SK-N-SH (cell line): ENCODE data around the gene RNF11. TPM values are rescaled to one million over a fixed set of nuclear protein-coding genes. Genes with fewer than 3 reads are reported as not detected.

ENCODE experiments used
- CTCF ChIA-PET: fragments of 300-600, 350-600 bp; formaldehyde crosslinking; extraction: SDS; loops from one replicate; lab custom pipeline; 2021; lab: Yijun Ruan, JAX
- POLR2A ChIA-PET: fragments of 350-600 bp; sonication (Branson Sonifier 250); formaldehyde crosslinking; extraction: SDS; loops from one replicate; lab custom pipeline; 2020; ENCODE audit warnings: antibody characterized with exemption, inconsistent platforms; lab: Yijun Ruan, JAX
- DNase-seq: peaks from one replicate; pipeline ENCODE4 v3.0.0; 2012
- H2AFZ ChIP-seq: fragments of 200-600 bp; sonication (generic); 2 replicates; pipeline ENCODE4 v1.8.1; 2016; ENCODE audit warnings: antibody characterized with exemption, mild to moderate bottlenecking, low read depth
- H3F3A ChIP-seq: fragments of 200-600 bp; sonication (generic); replicated peaks from 2 replicates; pipeline ENCODE3; 2016; ENCODE audit warnings: antibody characterized with exemption, mild to moderate bottlenecking; ENCODE audit not compliant: insufficient read depth
- H3K27ac ChIP-seq, 2 experiments: fragments of 200-500 bp in 1 of 2; fragments of 200-600 bp in 1 of 2; sonication (Bioruptor generic) in 1 of 2; sonication (generic), shearing (Covaris generic) in 1 of 2; 2 replicates each; pipeline versions ENCODE4 v1.5.1 to v1.6.1; 2014 to 2016; ENCODE audit warnings: low read depth in 2 of 2, inconsistent platforms in 1 of 2, low read length in 1 of 2, mild to moderate bottlenecking in 1 of 2, mixed read lengths in 1 of 2
- H3K27me3 ChIP-seq: fragments of 200-600 bp; sonication (generic), shearing (Covaris generic); 2 replicates; pipeline ENCODE4 v1.6.1; 2016; ENCODE audit warnings: mixed run types; ENCODE audit not compliant: insufficient read depth
- H3K36me3 ChIP-seq, 2 experiments: fragments of 200-500 bp in 1 of 2; fragments of 200-600 bp in 1 of 2; sonication (Bioruptor generic) in 1 of 2; sonication (generic) in 1 of 2; replicated peaks in 1 of 2; 2 replicates each; pipeline versions ENCODE3 to v1.5.1; 2014 to 2016; ENCODE audit warnings: low read length in 1 of 2, mild to moderate bottlenecking in 1 of 2; ENCODE audit not compliant: insufficient read depth in 2 of 2, control insufficient read depth in 1 of 2
- H3K4me1 ChIP-seq, 2 experiments: fragments of 200-500 bp in 1 of 2; fragments of 200-600 bp in 1 of 2; sonication (Bioruptor generic) in 1 of 2; sonication (generic), shearing (Covaris generic) in 1 of 2; 2 replicates each; pipeline versions ENCODE4 v1.5.1 to v1.6.1; 2014 to 2016; ENCODE audit warnings: low read depth in 1 of 2, low read length in 1 of 2, mixed run types in 1 of 2; ENCODE audit not compliant: insufficient read depth in 2 of 2, control insufficient read depth in 1 of 2
- H3K4me2 ChIP-seq: fragments of 200-600 bp; sonication (generic), shearing (Covaris generic); 2 replicates; pipeline ENCODE4 v1.6.1; 2017; ENCODE audit warnings: mixed run types
- H3K4me3 ChIP-seq, 2 experiments: fragments of 200-500 bp in 1 of 2; fragments of 200-600 bp in 1 of 2; sonication (Bioruptor generic) in 1 of 2; sonication (generic), shearing (Covaris generic) in 1 of 2; 2 replicates each; pipeline versions ENCODE4 v1.5.1 to v1.8.1; 2014 to 2016; ENCODE audit warnings: low read depth in 2 of 2, inconsistent platforms in 1 of 2, low read length in 1 of 2, mild to moderate bottlenecking in 1 of 2, mixed read lengths in 1 of 2, moderate library complexity in 1 of 2
- H3K79me2 ChIP-seq: fragments of 200-600 bp; sonication (generic); 2 replicates; pipeline ENCODE4 v1.8.1; 2017; ENCODE audit warnings: mild to moderate bottlenecking; ENCODE audit not compliant: insufficient read depth
- H3K9ac ChIP-seq: fragments of 200-600 bp; sonication (generic); 2 replicates; pipeline ENCODE4 v1.6.1; 2017; ENCODE audit warnings: mixed run types
- H3K9me2 ChIP-seq: fragments of 200-600 bp; sonication (generic); 2 replicates; pipeline ENCODE4 v1.6.1; 2017; ENCODE audit warnings: mixed run types
- H3K9me3 ChIP-seq: fragments of 200-600 bp; sonication (generic); 2 replicates; pipeline ENCODE4 v1.6.1; 2017; ENCODE audit warnings: mixed run types, mild to moderate bottlenecking, moderate library complexity
- H4K20me1 ChIP-seq: fragments of 200-600 bp; sonication (generic); 2 replicates; pipeline ENCODE4 v1.6.1; 2017; ENCODE audit warnings: mild to moderate bottlenecking, mixed run types; ENCODE audit not compliant: insufficient read depth
- ELF1 ChIP-seq: IDR thresholded peaks from 2 replicates; pipeline ENCODE4 v1.4.0; 2012
- EP300 ChIP-seq, 2 experiments: IDR thresholded peaks; 2 replicates each; pipeline versions ENCODE4 v1.4.0 to v1.6.1; 2012; ENCODE audit warnings: borderline replicate concordance in 1 of 2, low read depth in 1 of 2, low read length in 1 of 2
- EZH2phosphoT487 ChIP-seq: fragments of 200-600 bp; sonication (generic); IDR thresholded peaks from 2 replicates; pipeline ENCODE4 v1.6.1; 2017; ENCODE audit warnings: low read depth, mixed run types, mild to moderate bottlenecking, antibody characterized with exemption, moderate library complexity, borderline replicate concordance
- FOSL2 ChIP-seq: IDR thresholded peaks from 2 replicates; pipeline ENCODE4 v1.4.0; 2012; ENCODE audit warnings: low read depth, mild to moderate bottlenecking, moderate library complexity, borderline replicate concordance
- FOXJ3 ChIP-seq: sonication (generic); formaldehyde crosslinking; IDR thresholded peaks from 2 replicates; pipeline ENCODE4 v1.5.1; 2020; ENCODE audit warnings: mild to moderate bottlenecking, missing genetic modification reagents
- GABPA ChIP-seq: IDR thresholded peaks from 2 replicates; pipeline ENCODE4 v1.4.0; 2012; ENCODE audit warnings: low read depth, mild to moderate bottlenecking
- MXI1 ChIP-seq: IDR thresholded peaks from 2 replicates; pipeline ENCODE4 v1.6.1; 2012; ENCODE audit warnings: mild to moderate bottlenecking, low read depth, low read length, improper control_type of control experiment
- NRF1 ChIP-seq: IDR thresholded peaks from 2 replicates; pipeline ENCODE4 v1.6.1; 2012; ENCODE audit warnings: low read depth, mild to moderate bottlenecking, low read length
- RCOR1 ChIP-seq: fragments of 150-350 bp; IDR thresholded peaks from 2 replicates; pipeline ENCODE4 v1.6.1; 2017; ENCODE audit warnings: antibody characterized with exemption, low read length
- SIN3A ChIP-seq: IDR thresholded peaks from 2 replicates; pipeline ENCODE4 v1.6.1; 2012; ENCODE audit warnings: low read depth, mild to moderate bottlenecking, low read length, moderate library complexity, borderline replicate concordance
- TAF1 ChIP-seq: IDR thresholded peaks from 2 replicates; pipeline ENCODE4 v1.6.1; 2012; ENCODE audit warnings: low read depth, mild to moderate bottlenecking, low read length, moderate library complexity, borderline replicate concordance
- TCF12 ChIP-seq: IDR thresholded peaks from 2 replicates; pipeline ENCODE4 v1.4.0; 2012
- YY1 ChIP-seq: IDR thresholded peaks from 2 replicates; pipeline ENCODE4 v1.4.0; 2012; ENCODE audit warnings: low read depth, mild to moderate bottlenecking
- WGBS: methylation state at CpG from one replicate; pipeline ENCODE4 v1.1.6; 2017; ENCODE audit warnings: low lambda C conversion rate; 5-methylcytosine and 5-hydroxymethylcytosine counted together
- polyA plus RNA-seq, 3 experiments: library from polyadenylated mRNA; depleted of rRNA; stranded (reverse); fragments of >200 nt; gene quantifications; 2 replicates each; pipeline ENCODE4 v1.2.3, GENCODE V29; 2012
- TF ChIP-seq, protein P1 (sequence below): IDR thresholded peaks from 2 replicates; pipeline ENCODE4; 2012
- TF ChIP-seq, protein P2 (sequence below): IDR thresholded peaks from 2 replicates; pipeline ENCODE4 v1.4.0; 2012; ENCODE audit warnings: low read depth
- TF ChIP-seq, protein P3 (sequence below): fragments of 200-600 bp; sonication (generic); IDR thresholded peaks from 2 replicates; pipeline ENCODE4 v1.6.1; 2017; ENCODE audit warnings: antibody characterized with exemption, mild to moderate bottlenecking, moderate library complexity
- TF ChIP-seq, protein P4 (sequence below): IDR thresholded peaks from 2 replicates; pipeline ENCODE4 v1.4.0; 2012; ENCODE audit warnings: low read depth, borderline replicate concordance

RNF11 gene
- polyA plus RNA-seq, 1 of the 3 experiments (the other 2 are of a cell fraction) = 62.5 TPM

DNA sequence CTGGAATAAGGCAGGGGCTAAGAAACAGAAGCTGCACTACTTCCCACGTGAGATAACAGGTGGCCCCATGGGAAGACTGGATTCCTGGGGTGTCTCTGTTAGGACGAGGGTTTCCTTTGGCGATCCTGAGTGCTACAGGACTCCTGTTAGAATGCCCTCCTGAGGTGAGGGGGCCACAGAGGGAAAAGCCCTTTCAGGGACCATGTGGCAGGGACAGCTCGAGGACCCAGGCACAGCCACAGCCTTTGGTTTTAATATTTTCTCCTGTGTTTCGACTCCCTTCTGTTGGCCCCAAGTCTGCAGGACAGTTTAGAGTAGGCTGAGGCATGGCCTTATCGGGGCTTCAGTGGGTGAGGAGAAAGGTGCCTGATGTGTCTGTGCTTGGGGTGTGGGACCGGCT is 81.7 kb downstream of the RNF11 start:
- CTCF ChIA-PET = interaction anchor here (0.7 kb wide), 1 partner anchor 21 kb away, joined by 3 read pairs; no protein-coding TSS in a partner anchor

DNA sequence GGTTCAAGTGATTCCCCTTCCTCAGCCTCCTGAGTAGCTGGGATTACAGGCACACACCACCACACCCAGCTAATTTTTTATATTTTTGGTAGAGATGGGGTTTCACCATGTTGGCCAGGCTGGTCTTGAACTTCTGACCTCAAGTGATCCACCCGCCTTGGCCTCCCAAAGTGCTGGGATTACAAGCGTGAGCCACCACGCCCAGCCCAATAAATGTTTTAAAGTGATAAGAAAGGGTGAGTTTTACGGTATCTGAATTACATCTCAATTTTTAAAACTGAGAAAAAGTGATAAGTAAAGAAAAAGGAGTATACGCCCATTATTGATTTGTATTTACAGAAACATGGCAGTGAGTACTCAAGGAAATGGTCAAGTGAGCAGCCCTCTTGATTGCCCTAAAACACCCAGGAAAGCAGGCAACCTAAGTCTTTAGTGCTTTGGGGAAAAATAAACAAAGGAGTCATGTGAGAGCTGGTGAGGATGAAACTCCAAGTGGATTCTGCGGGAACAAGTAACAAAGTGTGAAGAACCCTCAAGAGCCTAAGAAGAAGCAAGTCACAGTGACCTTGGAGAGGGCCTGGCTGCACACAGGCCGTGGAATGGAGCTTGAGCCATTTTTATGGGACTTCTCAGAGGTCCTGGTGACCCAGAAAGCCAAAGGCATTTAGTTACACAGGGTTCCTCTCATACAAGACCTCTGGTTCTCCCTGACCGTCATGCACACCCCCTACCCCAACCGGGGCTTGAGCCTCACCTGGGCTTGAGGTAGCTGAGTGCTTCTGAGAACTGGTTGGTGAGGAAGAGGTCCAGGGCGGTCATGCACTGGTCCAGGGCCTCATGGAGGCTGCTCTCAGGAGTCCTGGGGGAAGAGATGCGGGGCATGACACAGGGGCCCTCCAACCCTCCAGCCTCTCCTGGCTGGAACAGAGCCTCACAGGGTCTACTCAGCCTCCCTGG is 85.2 kb downstream of the RNF11 start:
- Histone ChIP-seq H3K36me3 (no peaks in the 10 kb centered on the region), H3K27me3 (no peaks in the 10 kb centered on the region), H3K27ac (no peak overlapping the region), H3K9me3 (no peaks in the 10 kb centered on the region), H3K9ac (no peak overlapping the region), H3K79me2 (no peaks in the 10 kb centered on the region), H3K4me2 (no peak overlapping the region), H4K20me1 (no peaks in the 10 kb centered on the region), H3K4me1 (peaks cover 0 to 7% of the 10 kb centered on the region in 2 experiments; a peak in 1 of 4 replicates), H3K4me3 (no peak overlapping the region), H3F3A (peaks cover 6% of the 10 kb centered on the region), H2AFZ (no peak overlapping the region), H3K9me2 (no peaks in the 10 kb centered on the region)
- TF ChIP-seq NRF1 (no peak), SIN3A (no peak), FOSL2 (no peak), GABPA (no peak), TAF1 (no peak), YY1 (no peak), TCF12 (no peak), MXI1 (no peak)
- POLR2A ChIA-PET = no interaction called here
- CTCF ChIA-PET = interaction anchor here (0.7 to 1.2 kb wide), 3 partner anchors 24 to 132 kb away, joined by 3 to 5 read pairs (median 4); no protein-coding TSS in a partner anchor
- no peak for DNase-seq
- WGBS = 88% methylated on average over 7 of the region's 11 CpGs

More for the DNA sequence above, 81.7 kb downstream of the RNF11 start:
- Histone ChIP-seq H3K4me2 (no peak overlapping the region), H3K36me3 (no peaks in the 10 kb centered on the region), H3F3A (peaks cover 6% of the 10 kb centered on the region), H3K27me3 (no peaks in the 10 kb centered on the region), H4K20me1 (no peaks in the 10 kb centered on the region), H3K9ac (no peak overlapping the region), H3K27ac (no peak overlapping the region), H2AFZ (no peak overlapping the region), H3K79me2 (no peaks in the 10 kb centered on the region), H3K9me2 (no peaks in the 10 kb centered on the region), H3K9me3 (no peaks in the 10 kb centered on the region), H3K4me1 (peaks cover 0 to 10% of the 10 kb centered on the region in 2 experiments; a peak in 3 of 4 replicates), H3K4me3 (no peak overlapping the region)
- POLR2A ChIA-PET = interaction anchor here (0.6 kb wide), 1 partner anchor 13 kb away, joined by 3 read pairs; no protein-coding TSS in a partner anchor
- DNase-seq = no peak
- WGBS = 87% methylated on average over 6 of the region's 7 CpGs
- no peak for TF ChIP-seq NRF1

DNA sequence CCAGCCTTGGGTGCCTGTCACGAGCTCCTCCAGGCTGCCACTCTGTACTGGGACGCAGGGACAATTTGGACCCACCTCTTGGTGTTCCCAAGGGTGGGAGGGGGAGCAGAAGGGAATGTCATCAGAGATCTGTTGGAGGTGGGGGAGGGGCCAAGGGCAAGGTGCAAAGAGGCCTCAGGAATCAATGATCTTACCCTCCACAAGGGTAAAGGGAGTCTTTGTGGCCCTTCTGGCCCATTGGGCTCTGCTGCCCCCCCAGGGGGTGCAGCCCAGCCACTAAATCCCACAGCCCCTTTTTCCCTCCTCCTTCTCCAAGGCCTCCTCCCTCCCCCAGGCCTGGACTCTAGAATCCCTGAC is 85.8 kb downstream of the RNF11 start:
- H3K4me3 ChIP-seq = no peak overlapping the region
- POLR2A ChIA-PET = no interaction called here
- TF ChIP-seq EZH2phosphoT487 = no peak
- TF ChIP-seq, protein P1, sequence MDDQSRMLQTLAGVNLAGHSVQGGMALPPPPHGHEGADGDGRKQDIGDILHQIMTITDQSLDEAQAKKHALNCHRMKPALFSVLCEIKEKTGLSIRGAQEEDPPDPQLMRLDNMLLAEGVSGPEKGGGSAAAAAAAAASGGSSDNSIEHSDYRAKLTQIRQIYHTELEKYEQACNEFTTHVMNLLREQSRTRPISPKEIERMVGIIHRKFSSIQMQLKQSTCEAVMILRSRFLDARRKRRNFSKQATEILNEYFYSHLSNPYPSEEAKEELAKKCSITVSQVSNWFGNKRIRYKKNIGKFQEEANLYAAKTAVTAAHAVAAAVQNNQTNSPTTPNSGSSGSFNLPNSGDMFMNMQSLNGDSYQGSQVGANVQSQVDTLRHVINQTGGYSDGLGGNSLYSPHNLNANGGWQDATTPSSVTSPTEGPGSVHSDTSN = no peak
- no peak for TF ChIP-seq TCF12
- TF ChIP-seq, protein P2, sequence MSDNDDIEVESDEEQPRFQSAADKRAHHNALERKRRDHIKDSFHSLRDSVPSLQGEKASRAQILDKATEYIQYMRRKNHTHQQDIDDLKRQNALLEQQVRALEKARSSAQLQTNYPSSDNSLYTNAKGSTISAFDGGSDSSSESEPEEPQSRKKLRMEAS = no peak
- TF ChIP-seq YY1 = no peak
- TF ChIP-seq, protein P3, sequence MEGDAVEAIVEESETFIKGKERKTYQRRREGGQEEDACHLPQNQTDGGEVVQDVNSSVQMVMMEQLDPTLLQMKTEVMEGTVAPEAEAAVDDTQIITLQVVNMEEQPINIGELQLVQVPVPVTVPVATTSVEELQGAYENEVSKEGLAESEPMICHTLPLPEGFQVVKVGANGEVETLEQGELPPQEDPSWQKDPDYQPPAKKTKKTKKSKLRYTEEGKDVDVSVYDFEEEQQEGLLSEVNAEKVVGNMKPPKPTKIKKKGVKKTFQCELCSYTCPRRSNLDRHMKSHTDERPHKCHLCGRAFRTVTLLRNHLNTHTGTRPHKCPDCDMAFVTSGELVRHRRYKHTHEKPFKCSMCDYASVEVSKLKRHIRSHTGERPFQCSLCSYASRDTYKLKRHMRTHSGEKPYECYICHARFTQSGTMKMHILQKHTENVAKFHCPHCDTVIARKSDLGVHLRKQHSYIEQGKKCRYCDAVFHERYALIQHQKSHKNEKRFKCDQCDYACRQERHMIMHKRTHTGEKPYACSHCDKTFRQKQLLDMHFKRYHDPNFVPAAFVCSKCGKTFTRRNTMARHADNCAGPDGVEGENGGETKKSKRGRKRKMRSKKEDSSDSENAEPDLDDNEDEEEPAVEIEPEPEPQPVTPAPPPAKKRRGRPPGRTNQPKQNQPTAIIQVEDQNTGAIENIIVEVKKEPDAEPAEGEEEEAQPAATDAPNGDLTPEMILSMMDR = no peak
- no peak for TF ChIP-seq ELF1
- no peak for TF ChIP-seq RCOR1
- TF ChIP-seq MXI1 = no peak
- TF ChIP-seq, protein P4, sequence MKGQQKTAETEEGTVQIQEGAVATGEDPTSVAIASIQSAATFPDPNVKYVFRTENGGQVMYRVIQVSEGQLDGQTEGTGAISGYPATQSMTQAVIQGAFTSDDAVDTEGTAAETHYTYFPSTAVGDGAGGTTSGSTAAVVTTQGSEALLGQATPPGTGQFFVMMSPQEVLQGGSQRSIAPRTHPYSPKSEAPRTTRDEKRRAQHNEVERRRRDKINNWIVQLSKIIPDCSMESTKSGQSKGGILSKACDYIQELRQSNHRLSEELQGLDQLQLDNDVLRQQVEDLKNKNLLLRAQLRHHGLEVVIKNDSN = no peak
- no peak for TF ChIP-seq EP300 (IDR thresholded peaks at IDR 0.05; ENCODE audit: borderline replicate concordance in 1 of 2, low read depth in 1 of 2, low read length in 1 of 2)
- TF ChIP-seq FOXJ3 (CRISPR knock-in tag) = no peak
- no peak for TF ChIP-seq GABPA

More for the DNA sequence above, 85.8 kb downstream of the RNF11 start:
- H3K79me2 ChIP-seq = no peaks in the 10 kb centered on the region
- H4K20me1 ChIP-seq = no peaks in the 10 kb centered on the region
- no peak for DNase-seq
- no peak overlapping the region for H3K27ac ChIP-seq
- H3K4me2 ChIP-seq = no peak overlapping the region
- peaks cover 0 to 12% of the 10 kb centered on the region in 2 experiments; a peak in 1 of 4 replicates for H3K4me1 ChIP-seq
- no peaks in the 10 kb centered on the region for H3K9me2 ChIP-seq
- H3F3A ChIP-seq = peaks cover 6% of the 10 kb centered on the region
- no peak overlapping the region for H2AFZ ChIP-seq
- H3K9ac ChIP-seq = no peak overlapping the region
- CTCF ChIA-PET = no interaction called here
- no peaks in the 10 kb centered on the region for H3K9me3 ChIP-seq
- WGBS = 58% methylated on average over 2 of the region's 2 CpGs
- no peaks in the 10 kb centered on the region for H3K36me3 ChIP-seq
- H3K27me3 ChIP-seq = no peaks in the 10 kb centered on the region
